ENCODE results near the gene CDH20. TPM values are rescaled to one million over a fixed set of nuclear protein-coding genes. Genes with fewer than 3 reads are reported as not detected.

The CDH20 gene
- polyA plus RNA-seq, 1 donor (not counting 4 experiments of a cell fraction or from before 2014, with no cell fraction given): not detected

GRCh38 chr18:61398961-61399705 lies 65.9 kb downstream of the CDH20 start:
- no peaks in the 10 kb centered on the region for H3K27me3 ChIP-seq (ENCODE audit: control insufficient read depth, extremely low read depth, insufficient read depth, low read length)
- dilution Hi-C loops (cut with MboI; ENCODE audit: extremely low pct_ligation_motif_present, low sequenced_read_pairs): no loop called here
- FAIRE-seq (no peak), DNase-seq (ENCODE audit: low read depth, low spot score) (no peak)
- H3K79me2 ChIP-seq (ENCODE audit: control insufficient read depth, insufficient read depth, low read length): no peaks in the 10 kb centered on the region
- no peak overlapping the region for H3K9ac ChIP-seq (ENCODE audit: control insufficient read depth, extremely low read depth, insufficient read depth, low read length)
- H3K9me1 ChIP-seq (ENCODE audit: control insufficient read depth, extremely low read depth, insufficient read depth, low read length): no peaks in the 10 kb centered on the region
- H3K4me3 ChIP-seq (ENCODE audit: control insufficient read depth in 2 of 3, extremely low read depth in 1 of 3, insufficient read depth in 2 of 3, low read depth in 1 of 3, low read length in 3 of 3): no peak overlapping the region
- H3K36me3 ChIP-seq (ENCODE audit: control insufficient read depth in 2 of 2, extremely low read depth in 1 of 2, insufficient read depth in 2 of 2, low read length in 2 of 2): no peaks in the 10 kb centered on the region
- TF ChIP-seq CTCF (optimal IDR thresholded peaks at IDR 0.05 in 1 of 3, IDR thresholded peaks at IDR 0.05 in 1 of 3, conservative IDR thresholded peaks at IDR 0.05 in 1 of 3; ENCODE audit: extremely low read depth in 1 of 3, insufficient read depth in 2 of 3, low read length in 3 of 3) (no peak), EZH2 (IDR thresholded peaks at IDR 0.05; ENCODE audit: low read length) (no peak)
- no peaks in the 10 kb centered on the region for H3K9me3 ChIP-seq (ENCODE audit: control insufficient read depth, low read depth, low read length)
- no peaks in the 10 kb centered on the region for H3K4me1 ChIP-seq (ENCODE audit: control insufficient read depth, extremely low read depth, insufficient read depth, low read length)
- no peak overlapping the region for H3K27ac ChIP-seq (ENCODE audit: control insufficient read depth, insufficient read depth, low read length)
- no peak overlapping the region for H3K4me2 ChIP-seq (ENCODE audit: control insufficient read depth, extremely low read depth, insufficient read depth, low read depth, low read length)
- no peak overlapping the region for H2AFZ ChIP-seq (ENCODE audit: control insufficient read depth, low read length)
- no peaks in the 10 kb centered on the region for H4K20me1 ChIP-seq (ENCODE audit: control insufficient read depth, extremely low read depth, insufficient read depth, low read length)

- TF ChIP-seq CTCF (optimal IDR thresholded peaks at IDR 0.05 in 1 of 3, IDR thresholded peaks at IDR 0.05 in 1 of 3, conservative IDR thresholded peaks at IDR 0.05 in 1 of 3; ENCODE audit: extremely low read depth in 1 of 3, insufficient read depth in 2 of 3, low read length in 3 of 3) (no peak), EZH2 (IDR thresholded peaks at IDR 0.05; ENCODE audit: low read length) (no peak)
- Histone ChIP-seq H3K79me2 (ENCODE audit: control insufficient read depth, insufficient read depth, low read length) (no peaks in the 10 kb centered on the region), H3K27me3 (ENCODE audit: control insufficient read depth, extremely low read depth, insufficient read depth, low read length) (no peaks in the 10 kb centered on the region), H4K20me1 (ENCODE audit: control insufficient read depth, extremely low read depth, insufficient read depth, low read length) (no peaks in the 10 kb centered on the region), H3K4me3 (ENCODE audit: control insufficient read depth in 2 of 3, extremely low read depth in 1 of 3, insufficient read depth in 2 of 3, low read depth in 1 of 3, low read length in 3 of 3) (no peak overlapping the region), H3K9ac (ENCODE audit: control insufficient read depth, extremely low read depth, insufficient read depth, low read length) (no peak overlapping the region), H3K9me1 (ENCODE audit: control insufficient read depth, extremely low read depth, insufficient read depth, low read length) (no peaks in the 10 kb centered on the region), H3K27ac (ENCODE audit: control insufficient read depth, insufficient read depth, low read length) (no peak overlapping the region), H3K9me3 (ENCODE audit: control insufficient read depth, low read depth, low read length) (no peaks in the 10 kb centered on the region), H3K36me3 (ENCODE audit: control insufficient read depth in 2 of 2, extremely low read depth in 1 of 2, insufficient read depth in 2 of 2, low read length in 2 of 2) (no peaks in the 10 kb centered on the region), H2AFZ (ENCODE audit: control insufficient read depth, low read length) (no peak overlapping the region), H3K4me2 (ENCODE audit: control insufficient read depth, extremely low read depth, insufficient read depth, low read depth, low read length) (no peak overlapping the region), H3K4me1 (ENCODE audit: control insufficient read depth, extremely low read depth, insufficient read depth, low read length) (no peaks in the 10 kb centered on the region)
- FAIRE-seq (no peak), DNase-seq (ENCODE audit: low read depth, low spot score) (no peak)
- dilution Hi-C loops (cut with MboI; ENCODE audit: extremely low pct_ligation_motif_present, low sequenced_read_pairs): no loop called here
These were observed 66.9 kb downstream of the CDH20 start for GRCh38 chr18:61400016-61400635.
